PC-9 (cell line): Measurements from ENCODE around the gene NT5M. TPM values are rescaled to one million over a fixed set of nuclear protein-coding genes. Genes with fewer than 3 reads are reported as not detected.

Source experiments
- BruUV-seq: library from RNA; stranded (reverse); fragments of 400-500 nt; replicated peaks from 2 replicates; lab custom pipeline; 2021; lab: Mats Ljungman, UMichigan
- CTCF ChIA-PET: fragments of 300-600 bp; sonication (Branson Sonifier 250); formaldehyde crosslinking; loops from one replicate; lab custom pipeline; 2022; ENCODE audit warnings: antibody characterized with exemption; lab: Charles Lee
- POLR2A ChIA-PET: fragments of 300-600 bp; sonication (Branson Sonifier 250); formaldehyde crosslinking; loops from one replicate; lab custom pipeline; 2022; ENCODE audit warnings: antibody characterized with exemption; ENCODE audit not compliant: unreplicated experiment; lab: Charles Lee
- DNase-seq, 2 experiments: peaks; one replicate each; pipeline versions ENCODE4 v3.0.0 to v3.0.0-alpha.2; 2015 to 2022; ENCODE audit warnings: mixed read lengths in 1 of 2
- H2AFZ ChIP-seq: fragments of 200-600 bp; sonication (generic); 2 replicates; pipeline ENCODE4 v1.8.1; 2017; ENCODE audit warnings: antibody characterized with exemption
- H3F3A ChIP-seq: fragments of 200-600 bp; sonication (generic); 2 replicates; pipeline ENCODE4 v1.8.1; 2017; ENCODE audit warnings: antibody characterized with exemption, mild to moderate bottlenecking, low read depth; ENCODE audit not compliant: insufficient read depth
- H3K27ac ChIP-seq: fragments of 200-600 bp; sonication (generic); 2 replicates; pipeline ENCODE4 v1.6.1; 2016; ENCODE audit warnings: mixed run types
- H3K27me3 ChIP-seq: fragments of 200-600 bp; sonication (generic); 2 replicates; pipeline ENCODE4 v1.6.1; 2016; ENCODE audit warnings: low read depth, mixed run types; ENCODE audit not compliant: insufficient read depth
- H3K36me3 ChIP-seq: fragments of 200-600 bp; sonication (generic); 2 replicates; pipeline ENCODE4 v1.6.1; 2016; ENCODE audit warnings: low read depth, mixed run types
- H3K4me1 ChIP-seq: fragments of 200-600 bp; sonication (generic); replicated peaks from 2 replicates; pipeline ENCODE4 v1.6.1; 2016; ENCODE audit warnings: mixed run types; ENCODE audit not compliant: insufficient read depth
- H3K4me2 ChIP-seq: fragments of 200-600 bp; sonication (generic); 2 replicates; pipeline ENCODE4 v1.6.1; 2017; ENCODE audit warnings: mixed run types
- H3K4me3 ChIP-seq: fragments of 200-600 bp; sonication (generic); 2 replicates; pipeline ENCODE4 v1.6.1; 2016; ENCODE audit warnings: mixed run types
- H3K79me2 ChIP-seq: fragments of 200-600 bp; sonication (generic); 2 replicates; pipeline ENCODE4 v1.6.1; 2017; ENCODE audit warnings: low read depth, mixed run types
- H3K9me2 ChIP-seq: fragments of 200-600 bp; sonication (generic); 2 replicates; pipeline ENCODE4 v1.8.1; 2017; ENCODE audit warnings: mild to moderate bottlenecking; ENCODE audit not compliant: insufficient read depth
- H3K9me3 ChIP-seq: fragments of 200-600 bp; sonication (generic); 2 replicates; pipeline ENCODE4 v1.8.1; 2016; ENCODE audit warnings: low read depth; ENCODE audit not compliant: insufficient read depth
- H4K20me1 ChIP-seq: fragments of 200-600 bp; sonication (generic); 2 replicates; pipeline ENCODE4 v1.8.1; 2017; ENCODE audit not compliant: insufficient read depth
- EZH2 ChIP-seq: fragments of 200-600 bp; sonication (generic); IDR thresholded peaks from 2 replicates; pipeline ENCODE4 v1.8.0; 2017; ENCODE audit warnings: antibody characterized with exemption, low read depth
- intact Hi-C: fragments of 100-400 bp; cut with micrococcal nuclease; formaldehyde crosslinking; loops from one replicate; pipeline ENCODE4 v1.10.0; 2022; ENCODE audit not compliant: unreplicated experiment
- total RNA-seq: library from RNA; stranded (reverse); gene quantifications from 2 replicates; pipeline ENCODE4 v1.2.3, GENCODE V29; 2021
- TF ChIP-seq, protein P1 (sequence below): fragments of 200-600 bp; sonication (generic); conservative IDR thresholded peaks from 2 replicates; pipeline ENCODE4 v1.6.1; 2017; ENCODE audit warnings: mixed run types, antibody characterized with exemption, mild to moderate bottlenecking, moderate library complexity

NT5M gene
- total RNA-seq, 1 experiment from 2014 or later, result 6.2 TPM

DNA sequence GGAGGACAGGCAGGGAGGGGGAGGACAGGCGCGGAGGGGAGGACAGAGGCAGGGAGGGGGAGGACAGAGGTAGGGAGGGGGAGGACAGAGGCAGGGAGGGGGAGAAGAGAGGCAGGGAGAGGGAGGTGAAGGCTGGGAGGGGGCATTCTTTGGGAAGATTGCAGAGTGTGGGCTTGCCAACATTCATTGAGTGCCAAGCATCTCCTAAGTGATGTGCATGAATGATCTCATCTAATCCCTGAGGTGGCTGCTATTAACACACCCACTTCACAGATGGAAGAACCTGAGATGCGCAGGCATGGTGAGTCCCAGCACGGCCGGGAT, 58.3 kb downstream of the NT5M start:
- no TSS peak for BruUV-seq
- no peak overlapping the region for H3K27ac ChIP-seq
- no peak overlapping the region for H2AFZ ChIP-seq
- H3K9me3 ChIP-seq, result peaks cover 18% of the 10 kb centered on the region
- H3K79me2 ChIP-seq, result no peaks in the 10 kb centered on the region
- TF ChIP-seq EZH2, result no peak
- TF ChIP-seq, protein P1, sequence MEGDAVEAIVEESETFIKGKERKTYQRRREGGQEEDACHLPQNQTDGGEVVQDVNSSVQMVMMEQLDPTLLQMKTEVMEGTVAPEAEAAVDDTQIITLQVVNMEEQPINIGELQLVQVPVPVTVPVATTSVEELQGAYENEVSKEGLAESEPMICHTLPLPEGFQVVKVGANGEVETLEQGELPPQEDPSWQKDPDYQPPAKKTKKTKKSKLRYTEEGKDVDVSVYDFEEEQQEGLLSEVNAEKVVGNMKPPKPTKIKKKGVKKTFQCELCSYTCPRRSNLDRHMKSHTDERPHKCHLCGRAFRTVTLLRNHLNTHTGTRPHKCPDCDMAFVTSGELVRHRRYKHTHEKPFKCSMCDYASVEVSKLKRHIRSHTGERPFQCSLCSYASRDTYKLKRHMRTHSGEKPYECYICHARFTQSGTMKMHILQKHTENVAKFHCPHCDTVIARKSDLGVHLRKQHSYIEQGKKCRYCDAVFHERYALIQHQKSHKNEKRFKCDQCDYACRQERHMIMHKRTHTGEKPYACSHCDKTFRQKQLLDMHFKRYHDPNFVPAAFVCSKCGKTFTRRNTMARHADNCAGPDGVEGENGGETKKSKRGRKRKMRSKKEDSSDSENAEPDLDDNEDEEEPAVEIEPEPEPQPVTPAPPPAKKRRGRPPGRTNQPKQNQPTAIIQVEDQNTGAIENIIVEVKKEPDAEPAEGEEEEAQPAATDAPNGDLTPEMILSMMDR, result no peak
- intact Hi-C loops, result no loop called here
- peaks cover 42% of the 10 kb centered on the region for H3K27me3 ChIP-seq
- ChIA-PET CTCF (no interaction called here), POLR2A (no interaction called here)
- no peaks in the 10 kb centered on the region for H3K36me3 ChIP-seq
- no peak for DNase-seq
- no peak overlapping the region for H3K4me2 ChIP-seq
- H3F3A ChIP-seq, result no peaks in the 10 kb centered on the region
- H3K9me2 ChIP-seq, result no peaks in the 10 kb centered on the region
- no peak overlapping the region for H3K4me3 ChIP-seq
- no peaks in the 10 kb centered on the region for H3K4me1 ChIP-seq
- H4K20me1 ChIP-seq, result no peaks in the 10 kb centered on the region

DNA sequence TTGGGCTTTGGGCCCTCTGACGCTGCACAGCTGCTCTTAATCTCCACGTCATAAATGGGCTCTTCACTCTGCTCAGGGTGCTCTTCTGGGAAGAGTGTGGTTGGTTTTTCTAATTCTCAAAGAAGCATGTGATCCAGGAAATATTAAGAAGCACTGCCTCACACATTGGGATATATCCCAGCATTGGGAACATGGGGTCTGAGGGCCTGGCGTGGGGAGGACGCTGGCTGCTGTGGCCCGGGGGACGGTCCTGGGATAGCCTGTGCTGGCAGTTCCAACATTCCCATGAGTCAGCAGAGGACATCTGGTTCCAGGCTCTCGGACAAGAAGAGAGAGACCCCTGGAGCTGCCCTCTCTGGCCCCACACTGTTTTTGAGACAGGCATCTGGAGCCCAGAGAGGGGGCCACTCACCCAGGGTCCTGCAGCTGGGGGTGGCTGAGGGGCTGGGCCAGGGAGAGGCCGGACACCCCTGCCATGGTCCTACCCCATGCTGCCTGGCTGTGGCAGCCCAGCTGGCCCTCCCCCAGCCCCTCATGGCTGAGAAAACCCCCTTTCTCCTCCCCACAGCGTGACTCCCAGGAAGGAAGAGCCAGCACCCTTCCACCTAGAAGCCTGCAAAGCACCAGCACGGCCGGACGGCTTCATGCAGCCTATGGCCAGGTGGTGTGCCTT, 58.8 kb downstream of the NT5M start:
- H3K27ac ChIP-seq, result no peak overlapping the region
- H3K9me3 ChIP-seq, result peaks cover 18% of the 10 kb centered on the region
- H3F3A ChIP-seq, result no peaks in the 10 kb centered on the region
- no peaks in the 10 kb centered on the region for H3K4me1 ChIP-seq
- H3K79me2 ChIP-seq, result no peaks in the 10 kb centered on the region
- no peaks in the 10 kb centered on the region for H4K20me1 ChIP-seq
- peaks cover 47% of the 10 kb centered on the region for H3K27me3 ChIP-seq
- H2AFZ ChIP-seq, result no peak overlapping the region
- intact Hi-C loops, result no loop called here
- no peaks in the 10 kb centered on the region for H3K36me3 ChIP-seq
- no peak overlapping the region for H3K4me2 ChIP-seq
- CTCF ChIA-PET, result no interaction called here
- no peak for DNase-seq
- POLR2A ChIA-PET, result no interaction called here
- H3K9me2 ChIP-seq, result no peaks in the 10 kb centered on the region
- BruUV-seq, result no TSS peak
- no peak for TF ChIP-seq EZH2
- TF ChIP-seq, protein P1, result no peak
- H3K4me3 ChIP-seq, result no peak overlapping the region

DNA sequence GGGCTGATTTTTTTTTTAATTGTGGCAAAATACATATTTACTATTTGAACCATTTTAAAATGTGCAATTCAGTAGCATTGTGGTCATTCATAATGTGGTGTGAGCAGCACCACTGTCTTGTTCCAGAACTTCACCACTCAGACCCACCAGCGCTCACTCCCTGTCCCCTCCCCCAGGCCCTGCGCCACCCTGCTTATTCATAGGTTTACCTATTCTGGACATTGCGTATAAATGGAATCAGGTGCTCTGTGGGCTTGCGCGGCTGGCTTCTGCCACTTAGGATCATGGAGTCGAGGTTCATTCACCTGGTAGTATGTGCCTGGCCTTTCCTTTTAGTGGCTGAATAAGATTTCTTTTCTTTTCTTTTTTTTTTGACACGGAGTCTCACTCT, 59.4 kb downstream of the NT5M start:
- Histone ChIP-seq H2AFZ (no peak overlapping the region), H3K9me2 (no peaks in the 10 kb centered on the region), H3F3A (no peaks in the 10 kb centered on the region), H3K9me3 (peaks cover 18% of the 10 kb centered on the region), H3K27ac (no peak overlapping the region), H3K4me3 (no peak overlapping the region), H3K4me2 (no peak overlapping the region), H3K27me3 (peaks cover 52% of the 10 kb centered on the region), H3K36me3 (no peaks in the 10 kb centered on the region), H3K4me1 (no peaks in the 10 kb centered on the region), H3K79me2 (no peaks in the 10 kb centered on the region), H4K20me1 (no peaks in the 10 kb centered on the region)
- BruUV-seq, result no TSS peak
- no peak for DNase-seq
- POLR2A ChIA-PET, result no interaction called here
- CTCF ChIA-PET, result no interaction called here
- intact Hi-C loops, result no loop called here
- no peak for TF ChIP-seq EZH2
- TF ChIP-seq, protein P1, result no peak
